ENCODE measurements around the gene SLAMF1. TPM values are rescaled to one million over a fixed set of nuclear protein-coding genes. Genes with fewer than 3 reads are reported as not detected.

SLAMF1 gene
- total RNA-seq, 4 donors from 2014 or later = 1.1 to 2.2 (median 1.7) TPM; not detected in 1

- TF ChIP-seq CTCF (IDR thresholded peaks at IDR 0.05) (no peak), POLR2A (IDR thresholded peaks at IDR 0.05) (no peak)
- Histone ChIP-seq H3K27ac (peak overlapping the region in 2 of 4 donors; percentile 5 to 21), H3K4me1 (peaks cover 0 to 4% (median 0%) of the 10 kb centered on the region in 3 donors), H3K4me3 (no peak overlapping the region), H3K27me3 (no peaks in the 10 kb centered on the region), H3K9me3 (no peaks in the 10 kb centered on the region), H3K36me3 (no peaks in the 10 kb centered on the region)
- WGBS, 2 donors = 34 to 52% methylated on average over 3 of the region's 3 CpGs
- no peak for DNase-seq
- intact Hi-C loops (cut with DNase I) = no loop called here
These were observed 7.2 kb downstream of the SLAMF1 start for GRCh38 chr1:160639652-160640051.

GRCh38 chr1:160638926-160639325 lies 7.9 kb downstream of the SLAMF1 start:
- Histone ChIP-seq H3K36me3 (no peaks in the 10 kb centered on the region), H3K4me3 (no peak overlapping the region), H3K4me1 (peaks cover 0 to 4% (median 0%) of the 10 kb centered on the region in 3 donors), H3K9me3 (no peaks in the 10 kb centered on the region), H3K27me3 (no peaks in the 10 kb centered on the region), H3K27ac (peak overlapping the region in 2 of 4 donors; percentile 5 to 52)
- no peak for DNase-seq
- 76 to 78% methylated on average over 6 of the region's 6 CpGs for WGBS, 2 donors
- intact Hi-C loops (cut with DNase I) = no loop called here
- TF ChIP-seq POLR2A (IDR thresholded peaks at IDR 0.05) = no peak
- no peak for TF ChIP-seq CTCF (IDR thresholded peaks at IDR 0.05)

GRCh38 chr1:160638540-160638857 lies 8.3 kb downstream of the SLAMF1 start:
- Histone ChIP-seq H3K4me3 (no peak overlapping the region), H3K27me3 (no peaks in the 10 kb centered on the region), H3K9me3 (no peaks in the 10 kb centered on the region), H3K36me3 (no peaks in the 10 kb centered on the region), H3K27ac (peak overlapping the region in 2 of 4 donors; percentile 3 to 52), H3K4me1 (peaks cover 0 to 4% (median 0%) of the 10 kb centered on the region in 3 donors)
- TF ChIP-seq CTCF (IDR thresholded peaks at IDR 0.05) (no peak), POLR2A (IDR thresholded peaks at IDR 0.05) (no peak)
- intact Hi-C loops (cut with DNase I) = no loop called here
- no peak for DNase-seq
- 62 to 70% methylated on average over 3 of the region's 3 CpGs for WGBS, 2 donors

- Histone ChIP-seq H3K27ac (peak overlapping the region in 2 of 4 donors; percentile 3 to 52), H3K9me3 (no peaks in the 10 kb centered on the region), H3K4me3 (no peak overlapping the region), H3K36me3 (no peaks in the 10 kb centered on the region), H3K4me1 (peaks cover 0 to 4% (median 0%) of the 10 kb centered on the region in 3 donors), H3K27me3 (no peaks in the 10 kb centered on the region)
- DNase-seq = no peak
- intact Hi-C loops (cut with DNase I) = no loop called here
- TF ChIP-seq POLR2A (IDR thresholded peaks at IDR 0.05) (peak in 1 of 4 donors; percentile 10), CTCF (IDR thresholded peaks at IDR 0.05) (no peak)
- WGBS, 2 donors = 56 to 63% methylated on average over 5 of the region's 5 CpGs
These were observed 8.9 kb downstream of the SLAMF1 start for GRCh38 chr1:160637821-160638539.

GRCh38 chr1:160637065-160637464 lies 9.8 kb downstream of the SLAMF1 start:
- Histone ChIP-seq H3K36me3 (no peaks in the 10 kb centered on the region), H3K27ac (no peak overlapping the region), H3K9me3 (no peaks in the 10 kb centered on the region), H3K4me1 (peaks cover 0 to 4% (median 0%) of the 10 kb centered on the region in 3 donors), H3K4me3 (no peak overlapping the region), H3K27me3 (no peaks in the 10 kb centered on the region)
- no peak for TF ChIP-seq POLR2A (IDR thresholded peaks at IDR 0.05)
- TF ChIP-seq CTCF (IDR thresholded peaks at IDR 0.05) = no peak
- DNase-seq = no peak
- WGBS, 2 donors = 87 to 90% methylated on average over 8 of the region's 8 CpGs
- intact Hi-C loops (cut with DNase I) = no loop called here
